ENCODE measurements around the gene FOXD4. TPM values are rescaled to one million over a fixed set of nuclear protein-coding genes. Genes with fewer than 3 reads are reported as not detected.
"Not testable (repeated sequence)": the region's sequence is repeated elsewhere in the genome, so short reads cannot be mapped to it uniquely, and the experiment has no call there.

FOXD4 gene
- under 1 TPM; 0.24 to 0.39 TPM for total RNA-seq
- long read RNA-seq, result 0 reads

DNA sequence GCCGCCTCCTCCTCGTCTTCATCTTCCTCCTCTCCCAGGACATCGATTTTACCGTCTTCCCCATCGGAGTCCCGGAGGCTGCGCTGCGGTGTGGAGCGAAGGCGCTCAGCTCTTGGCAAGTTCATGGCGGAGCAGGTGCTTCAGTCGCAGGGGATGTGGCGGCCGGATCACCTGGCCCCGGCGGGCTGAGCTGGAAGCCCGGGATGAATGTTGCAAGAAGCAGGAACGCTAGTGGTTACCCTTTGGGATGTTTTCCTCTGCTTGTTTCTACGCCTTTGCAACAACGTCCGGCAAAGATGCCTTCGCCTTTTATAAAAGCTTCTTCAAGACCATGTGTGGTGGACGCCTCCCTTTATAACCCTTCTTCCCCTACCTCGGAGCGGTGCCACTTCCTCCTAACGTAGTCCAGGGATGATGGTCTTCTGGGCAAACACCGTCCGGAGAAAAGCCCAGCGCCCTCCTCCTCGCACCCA, at the start of gene FOXD4:
TSS of gene FOXD4 (minus strand) at position 423 of the 473 bp plus-strand sequence. CDS start at position 125, 298 bp downstream.
- ATAC-seq; intact Hi-C loops (cut with DNase I, micrococcal nuclease); DNase-seq: not testable (repeated sequence)

DNA sequence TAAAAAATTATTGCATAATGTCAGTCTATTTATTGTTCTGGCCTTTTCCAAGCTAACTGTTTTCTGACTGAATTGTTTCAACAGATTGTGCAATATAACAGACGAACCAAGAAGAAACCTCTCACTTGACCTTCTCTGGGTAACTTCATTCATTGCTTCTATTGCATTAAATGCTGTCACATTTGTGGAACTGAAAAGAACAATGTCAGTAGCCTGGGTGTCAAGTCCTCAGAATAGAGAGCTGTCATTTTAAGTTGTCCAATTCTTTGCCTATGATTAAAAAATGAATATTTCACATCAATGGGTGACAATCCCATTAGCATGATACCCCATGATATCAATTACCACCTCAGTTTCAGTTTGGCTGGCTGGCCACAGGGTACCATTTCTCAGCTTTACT, 41.7 kb upstream of the FOXD4 start:
- ATAC-seq; intact Hi-C loops (cut with DNase I, micrococcal nuclease); DNase-seq: not testable (repeated sequence)

DNA sequence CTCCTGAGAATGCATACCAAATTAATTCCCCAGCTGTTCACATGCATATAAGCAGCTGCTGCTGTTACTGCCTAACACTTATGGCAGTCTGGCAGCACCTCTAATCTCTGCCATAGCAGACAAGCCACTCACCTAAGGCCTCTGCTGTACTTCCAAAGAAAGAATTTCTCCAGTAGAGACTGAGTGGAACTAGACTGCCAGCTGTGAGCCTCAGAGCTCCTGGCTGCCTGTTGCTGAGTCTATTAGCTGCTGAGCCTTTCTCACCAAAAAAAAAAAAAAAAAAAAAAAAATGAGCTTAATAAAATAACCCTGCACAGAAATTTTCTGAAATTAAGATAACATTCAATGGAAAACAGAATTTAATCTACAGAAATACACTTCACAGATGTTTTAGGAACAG, 33.0 kb upstream of the FOXD4 start:
- DNase-seq; ATAC-seq; intact Hi-C loops (cut with DNase I, micrococcal nuclease): not testable (repeated sequence)

DNA sequence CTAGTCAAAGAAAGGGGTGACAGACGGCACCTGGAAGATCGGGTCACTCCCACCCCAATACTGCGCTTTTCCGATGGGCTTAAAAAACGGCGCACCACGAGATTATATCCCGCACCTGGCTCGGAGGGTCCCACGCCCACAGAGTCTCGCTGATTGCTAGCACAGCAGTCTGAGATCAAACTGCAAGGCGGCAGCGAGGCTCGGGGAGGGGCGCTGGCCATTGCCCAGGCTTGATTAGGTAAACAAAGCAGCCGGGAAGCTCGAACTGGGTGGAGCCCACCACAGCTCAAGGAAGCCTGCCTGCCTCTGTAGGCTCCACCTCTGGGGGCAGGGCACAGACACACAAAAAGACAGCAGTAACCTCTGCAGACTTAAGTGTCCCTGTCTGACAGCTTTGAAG, 21.7 kb upstream of the FOXD4 start:
- peak; percentile 24 to 67 for DNase-seq
- intact Hi-C loops (cut with DNase I, micrococcal nuclease); ATAC-seq: not testable (repeated sequence)

DNA sequence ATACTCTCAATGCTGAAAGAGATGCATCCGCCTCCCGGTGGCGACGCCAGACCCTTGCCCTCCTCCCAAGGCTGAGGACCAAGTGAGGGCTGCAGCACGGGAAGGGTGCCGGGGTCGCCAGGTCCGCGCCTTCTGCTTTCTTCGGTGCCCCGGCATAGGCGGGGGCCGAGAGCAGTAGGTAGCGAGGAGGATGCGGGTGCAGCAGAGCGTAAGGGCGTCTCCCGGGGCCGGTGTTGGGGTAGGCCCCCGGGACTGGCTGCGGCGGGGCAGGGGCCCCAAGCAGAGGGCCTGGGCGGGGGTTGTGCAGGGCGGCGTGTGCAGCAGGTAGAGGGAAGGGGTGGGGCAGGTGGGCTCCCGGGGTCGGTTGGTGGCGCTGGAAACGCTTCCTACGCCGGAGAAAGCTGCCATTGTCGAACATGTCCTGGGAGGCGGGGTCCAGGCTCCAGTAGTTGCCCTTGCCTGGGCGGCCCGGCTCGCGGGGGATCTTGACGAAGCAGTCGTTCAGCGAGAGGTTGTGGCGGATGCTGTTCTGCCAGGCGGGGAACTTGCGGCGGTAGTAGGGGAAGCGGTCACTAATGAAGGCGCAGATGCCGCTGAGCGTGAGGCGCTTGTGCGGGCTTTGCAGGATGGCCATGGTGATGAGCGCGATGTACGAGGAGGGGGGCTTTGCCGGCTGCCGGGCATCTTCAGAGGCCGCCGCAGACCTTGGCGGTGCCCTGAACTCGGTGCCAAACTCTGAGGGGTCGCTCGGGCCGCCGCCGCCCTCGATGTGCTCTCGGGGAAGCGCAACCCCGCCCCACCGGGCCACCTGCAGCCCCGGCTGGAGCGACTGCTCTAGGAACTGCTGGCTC, 848 bp downstream of the FOXD4 start:
- intact Hi-C loops (cut with DNase I, micrococcal nuclease); ATAC-seq; DNase-seq: not testable (repeated sequence)

DNA sequence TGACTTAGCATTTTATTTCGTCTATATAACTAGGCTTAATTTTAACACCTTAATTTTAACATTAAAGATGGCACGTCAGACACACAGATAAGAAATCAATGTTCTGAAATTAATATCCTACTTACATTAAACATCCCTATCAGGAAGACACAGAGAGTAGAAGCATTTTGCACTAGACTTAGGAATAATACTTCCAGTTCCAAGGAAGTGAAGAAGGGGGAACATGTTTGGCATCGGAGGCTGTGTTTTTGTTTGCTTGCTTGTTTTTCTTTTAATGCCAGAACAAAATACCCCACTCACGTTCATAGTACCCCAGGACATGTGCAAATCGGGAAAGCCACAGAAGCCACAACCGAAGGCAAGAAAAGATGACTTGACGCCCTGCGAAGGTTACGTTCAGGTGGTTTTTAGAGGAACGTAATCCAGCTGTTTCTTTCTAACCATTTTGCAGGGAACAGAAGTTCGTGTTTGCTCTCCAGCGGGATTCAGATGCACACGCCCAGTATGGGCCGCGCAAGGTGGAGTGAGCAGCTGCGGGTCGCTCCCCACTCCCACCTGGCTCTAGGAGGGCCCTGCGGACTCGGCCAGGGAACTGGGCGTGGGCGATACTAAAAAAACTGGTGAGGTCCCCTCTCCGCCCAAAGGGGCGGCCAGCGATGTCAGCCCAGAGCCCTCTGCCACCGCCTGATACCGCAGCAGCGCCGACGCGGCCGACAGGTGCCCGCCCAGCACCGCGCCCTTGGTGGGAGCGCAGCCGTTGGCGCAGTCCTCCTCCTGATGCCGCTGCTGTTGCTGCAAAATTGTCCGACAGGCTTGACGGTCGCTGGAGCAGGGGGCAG, 1.8 kb downstream of the FOXD4 start:
- DNase-seq; intact Hi-C loops (cut with DNase I, micrococcal nuclease): not testable (repeated sequence)
- ATAC-seq, result peak; percentile 31

DNA sequence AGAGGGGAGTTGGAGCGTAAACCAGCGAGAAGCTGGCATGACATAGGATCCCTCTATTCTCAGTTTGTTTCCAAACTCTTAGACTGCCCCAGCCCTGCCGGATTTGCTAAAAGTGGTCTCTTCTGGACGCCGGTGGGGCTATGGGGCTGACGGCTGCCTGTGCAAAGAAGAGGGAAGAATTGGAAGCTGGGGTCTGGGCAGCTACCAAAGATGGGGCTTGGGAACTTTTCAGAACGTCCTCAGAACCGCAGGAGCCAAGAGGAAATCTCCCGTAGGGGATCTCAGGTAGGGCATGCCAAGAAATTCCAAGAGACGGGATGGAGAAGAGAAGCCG, 3.1 kb downstream of the FOXD4 start:
- DNase-seq; intact Hi-C loops (cut with DNase I, micrococcal nuclease): not testable (repeated sequence)
- peak; percentile 4 for ATAC-seq

DNA sequence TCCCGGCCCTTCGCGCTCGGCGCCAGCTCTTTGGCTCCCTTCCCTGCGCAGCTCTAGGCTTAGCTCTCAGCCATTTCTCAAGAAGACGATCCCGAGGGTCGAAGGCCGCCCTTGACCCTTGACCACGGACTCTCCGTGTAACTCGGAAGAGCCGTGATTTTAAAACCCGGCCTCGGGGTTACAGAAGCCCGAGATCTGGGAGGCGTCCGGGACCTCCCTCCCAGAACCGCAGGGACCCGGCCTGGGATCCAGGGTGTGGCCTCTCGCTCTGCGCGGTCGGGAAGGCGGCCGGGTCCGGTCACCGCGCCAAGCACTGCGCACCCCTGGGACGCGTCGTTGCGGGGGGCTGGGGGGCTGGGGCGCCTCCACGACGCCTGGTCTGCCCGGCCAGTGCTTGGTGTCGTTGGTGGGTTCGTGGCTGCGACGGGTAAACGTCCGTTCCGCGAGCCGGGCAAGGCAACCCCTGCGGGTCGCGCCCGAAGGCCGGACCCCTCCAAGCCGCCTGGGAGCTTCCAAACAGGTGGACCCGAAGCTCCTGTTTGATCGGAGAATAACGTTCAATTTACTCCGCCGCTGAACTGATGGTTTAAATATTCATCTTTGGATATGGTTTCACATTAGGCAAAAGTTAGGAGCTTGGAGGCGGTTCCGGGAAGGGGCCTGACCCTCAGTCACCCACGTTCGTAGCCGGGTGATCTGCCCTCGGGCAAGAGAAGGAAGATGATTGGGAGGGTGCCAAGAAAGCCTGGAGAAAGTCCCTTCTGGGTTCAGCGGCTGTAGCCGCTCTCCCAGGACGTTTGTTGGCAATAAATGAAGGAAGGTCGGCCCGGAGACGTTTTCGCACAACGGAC, 3.7 kb downstream of the FOXD4 start:
- peak; percentile 67 for ATAC-seq
- intact Hi-C loops (cut with DNase I, micrococcal nuclease); DNase-seq: not testable (repeated sequence)

DNA sequence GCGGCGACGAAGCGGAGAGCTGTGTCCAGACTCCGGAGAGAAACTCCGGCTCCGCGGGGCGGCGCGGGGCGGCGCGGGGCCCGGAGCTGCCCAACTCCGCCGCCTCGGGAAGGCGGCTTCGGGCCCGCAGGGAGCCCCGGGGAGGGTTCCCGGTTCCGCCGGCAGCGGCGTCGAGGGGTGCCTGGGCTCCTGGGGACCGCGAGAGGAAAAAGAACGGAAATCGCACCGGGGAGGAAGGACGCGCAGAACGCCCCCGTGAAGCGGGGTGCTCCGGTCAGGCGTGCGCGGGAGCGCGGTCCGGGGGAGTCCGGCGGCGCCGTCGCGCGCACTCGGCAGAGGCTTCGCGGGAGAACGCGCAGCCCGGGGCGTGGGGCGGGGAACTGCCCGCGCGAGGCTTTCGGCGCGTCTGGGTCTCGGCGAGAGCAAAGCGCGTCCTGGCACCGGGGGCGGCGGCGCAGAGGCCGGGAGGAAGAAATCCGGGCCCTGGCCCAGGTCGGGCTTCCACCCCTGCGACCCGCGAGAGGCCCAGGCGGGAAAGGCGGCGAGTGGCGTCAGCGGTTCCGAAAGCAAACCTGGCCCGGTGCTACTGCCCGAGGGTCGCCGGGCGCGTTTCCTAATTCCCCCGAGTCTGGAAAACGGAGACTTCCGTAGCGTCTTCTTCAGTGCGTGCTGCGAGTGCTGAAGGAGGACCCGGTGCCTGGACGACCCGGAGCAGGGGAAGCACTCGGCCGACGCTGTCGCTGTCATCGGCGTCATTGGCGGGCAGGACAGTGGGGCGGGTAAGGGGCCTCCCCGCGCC, 4.5 kb downstream of the FOXD4 start:
- DNase-seq (peak in 1 of 2 donors; percentile 18), ATAC-seq (peak; percentile 59)

DNA sequence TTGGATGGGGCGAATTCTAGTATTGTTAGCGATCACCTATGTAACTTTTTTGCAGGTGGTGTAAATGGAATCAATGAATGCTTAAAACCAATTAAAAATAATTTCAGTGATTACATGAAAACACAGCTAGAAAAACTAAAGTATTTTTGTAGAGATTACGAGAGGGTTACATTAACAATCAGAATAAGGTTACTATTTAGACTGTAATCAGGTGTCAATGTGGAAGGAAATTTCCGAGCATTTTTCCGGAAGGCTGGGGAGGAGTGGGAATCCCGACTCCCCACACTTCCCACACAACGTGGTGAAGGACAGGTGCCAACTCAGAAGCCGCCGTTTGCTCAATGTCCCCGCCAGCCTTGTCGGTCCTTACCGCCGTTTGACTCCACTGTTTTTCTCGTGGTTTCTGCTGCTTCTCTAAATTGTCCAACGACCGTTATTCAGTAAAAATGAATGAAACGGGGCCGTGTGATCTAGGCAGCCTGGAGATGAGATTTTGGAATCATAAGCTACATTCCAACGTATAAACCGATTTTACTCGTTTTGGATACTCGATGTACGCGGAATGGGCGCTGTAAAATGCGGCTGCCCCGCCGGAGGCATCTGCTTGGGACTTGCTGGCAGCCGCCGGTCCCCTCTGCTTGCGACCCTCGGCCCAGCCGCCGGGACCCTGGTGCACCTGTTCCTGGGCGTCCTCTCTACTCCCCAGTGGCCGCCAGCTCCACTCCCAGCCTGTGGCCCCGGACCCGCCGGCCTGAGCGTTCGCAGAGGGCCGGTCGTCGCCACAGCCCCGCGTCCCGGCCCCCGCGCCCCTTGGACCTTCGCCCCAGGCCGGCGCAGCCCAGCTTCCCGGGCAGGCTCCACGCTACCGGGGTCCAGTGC, 5.4 kb downstream of the FOXD4 start:
- ATAC-seq; intact Hi-C loops (cut with DNase I, micrococcal nuclease); DNase-seq: not testable (repeated sequence)

More for the DNA sequence above, 4.5 kb downstream of the FOXD4 start:
- intact Hi-C loops (cut with DNase I, micrococcal nuclease), result not testable (repeated sequence)

DNA sequence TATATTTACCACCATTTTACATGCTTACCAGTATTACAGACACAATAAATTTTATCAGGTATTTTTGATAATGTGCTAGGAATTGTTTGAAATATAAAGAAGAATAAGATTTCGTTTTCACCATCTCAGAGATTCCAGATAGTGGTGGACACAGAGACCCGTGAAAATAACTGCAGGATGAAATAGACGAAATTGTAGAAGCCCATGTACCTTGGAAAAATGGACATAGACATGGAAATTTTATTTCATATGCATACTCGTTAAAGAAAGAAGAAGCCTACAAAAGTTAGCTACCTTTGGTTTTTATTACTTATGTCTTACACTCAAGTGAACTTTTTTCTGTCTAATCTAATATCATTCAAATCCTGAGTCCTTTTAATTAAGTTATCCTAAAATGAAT, 7.5 kb downstream of the FOXD4 start:
- intact Hi-C loops (cut with DNase I, micrococcal nuclease); DNase-seq; ATAC-seq: not testable (repeated sequence)

DNA sequence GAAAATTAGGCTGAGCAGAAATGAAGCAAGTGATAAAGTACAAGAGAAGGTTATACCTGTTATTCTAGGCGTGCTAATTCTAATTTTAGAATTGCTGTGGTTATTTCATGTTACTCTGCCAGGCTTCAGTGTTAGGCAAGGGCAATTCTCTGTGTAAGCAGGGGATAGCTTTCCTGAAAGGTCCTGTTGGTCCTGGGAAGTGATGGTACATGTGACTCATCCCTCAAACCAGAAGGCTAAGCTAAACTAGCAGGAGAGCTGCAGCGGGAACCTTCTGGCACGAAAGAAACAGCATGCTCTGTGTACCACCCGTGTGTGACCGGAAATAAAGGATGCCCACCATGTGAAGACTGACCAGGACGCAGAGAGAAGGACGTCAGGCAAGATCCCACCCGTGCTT, 8.7 kb downstream of the FOXD4 start:
- DNase-seq; intact Hi-C loops (cut with DNase I, micrococcal nuclease); ATAC-seq: not testable (repeated sequence)

DNA sequence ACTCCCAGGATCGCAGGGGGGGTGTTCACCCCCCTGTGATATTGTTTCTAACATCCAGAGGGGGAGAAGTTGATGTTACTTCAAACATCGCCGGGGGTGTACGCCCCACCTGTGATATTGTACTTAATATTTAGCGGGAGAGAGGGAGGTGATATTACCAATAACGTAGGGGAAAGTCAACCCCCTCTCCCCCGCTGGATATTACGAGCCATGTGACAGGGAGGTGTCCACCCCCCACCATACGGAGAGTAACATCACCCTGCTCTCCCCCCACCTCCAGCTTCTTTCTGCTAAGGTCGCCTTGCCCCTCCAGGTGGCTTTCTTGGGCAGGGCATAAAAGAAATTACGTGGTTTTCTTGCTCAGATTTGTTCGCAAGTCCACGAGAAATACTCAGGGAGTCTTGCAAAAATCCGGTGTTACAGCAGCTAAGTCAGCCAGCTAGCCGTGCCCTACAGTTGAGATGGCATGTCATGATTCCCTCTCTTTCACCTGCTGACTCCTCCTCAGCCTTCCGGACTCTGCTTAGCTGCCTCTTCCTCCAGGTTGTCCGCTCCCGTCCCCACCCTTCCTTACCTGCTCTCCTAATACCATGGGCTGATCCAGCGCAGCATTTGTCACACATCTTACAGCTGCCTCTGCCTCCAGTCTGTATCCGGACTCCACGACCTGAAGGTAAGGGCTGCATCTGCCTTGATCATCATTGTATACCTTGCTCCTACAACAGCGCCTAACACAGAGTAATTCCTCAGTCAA, 9.3 kb downstream of the FOXD4 start:
- intact Hi-C loops (cut with DNase I, micrococcal nuclease); ATAC-seq: not testable (repeated sequence)

DNA sequence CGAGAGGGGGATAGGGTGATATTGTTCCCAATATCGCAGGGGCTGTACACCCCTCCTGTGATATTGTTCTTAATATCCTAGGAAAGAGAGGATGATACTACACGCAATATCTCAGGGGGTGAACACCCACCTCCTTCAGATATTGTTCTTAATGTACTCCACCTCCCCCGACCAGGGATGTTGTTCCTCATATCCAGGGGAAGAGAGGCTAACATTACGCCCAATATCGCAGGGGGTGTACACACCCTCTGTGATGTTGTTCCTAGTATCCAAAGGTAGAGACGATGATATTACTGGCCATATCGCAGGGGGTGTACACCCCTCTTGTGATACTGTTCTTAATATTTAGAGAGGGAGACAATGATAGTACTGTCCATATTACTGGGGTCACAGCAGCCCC, 12.2 kb downstream of the FOXD4 start:
- intact Hi-C loops (cut with DNase I, micrococcal nuclease); ATAC-seq; DNase-seq: not testable (repeated sequence)

More for the DNA sequence above, 9.3 kb downstream of the FOXD4 start:
- DNase-seq, result not testable (repeated sequence)

DNA sequence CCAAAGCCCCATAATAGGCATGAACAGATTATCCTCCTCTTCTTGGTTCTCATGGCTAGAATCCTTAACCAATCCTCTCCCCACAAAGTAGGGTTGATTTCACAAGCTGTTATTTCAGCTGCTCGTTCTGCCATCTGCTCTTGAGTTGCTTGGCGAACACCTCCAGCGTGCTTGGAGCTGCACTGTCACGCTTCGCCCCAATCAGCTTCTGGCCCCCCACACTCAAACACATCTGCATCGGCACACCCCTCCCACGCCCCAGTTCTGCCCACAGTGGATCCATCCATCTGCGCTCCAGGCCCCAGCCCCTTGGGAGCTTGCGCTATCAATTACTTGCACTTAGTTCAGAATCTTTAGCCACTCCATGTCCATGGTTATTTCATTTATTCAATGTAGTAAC, 17.8 kb downstream of the FOXD4 start:
- intact Hi-C loops (cut with DNase I, micrococcal nuclease); DNase-seq; ATAC-seq: not testable (repeated sequence)

DNA sequence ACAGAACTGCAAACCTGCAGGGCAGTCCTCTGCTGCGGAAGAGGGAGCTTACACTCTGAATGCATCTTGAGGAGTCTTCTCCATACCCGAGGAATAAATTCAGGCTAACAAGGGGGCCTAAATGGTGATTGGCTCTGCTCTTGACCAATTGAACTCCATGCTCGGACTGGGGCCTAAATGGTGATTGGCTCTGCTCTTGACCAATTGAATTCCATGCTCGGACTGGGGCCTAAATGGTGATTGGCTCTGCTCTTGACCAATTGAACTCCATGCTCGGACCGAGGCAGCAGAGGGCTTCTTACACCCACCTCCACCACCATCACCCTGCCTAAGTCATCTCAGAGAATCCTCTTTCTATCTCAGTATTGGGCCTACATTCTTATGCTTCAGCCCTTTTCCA, 18.4 kb downstream of the FOXD4 start:
- ATAC-seq; intact Hi-C loops (cut with DNase I, micrococcal nuclease); DNase-seq: not testable (repeated sequence)

Data from left colon (tissue), 2 donors.